Stimulated activated CD4-positive, alpha-beta T cell treated with anti-CD3 and anti-CD28 coated beads, Interleukin-2, amount 100 ng/mL, for 48 hours (primary cell): Measurements from ENCODE around the gene EPHA4.
"Not testable (repeated sequence)": the region's sequence is repeated elsewhere in the genome, so short reads cannot be mapped to it uniquely, and the experiment has no call there.

ENCODE experiments used
- DNase-seq, 2 donors: peaks; one replicate each; pipeline ENCODE4 v3.0.0-alpha.2; 2020

Gene EPHA4

GRCh38 chr2:221532641-221533040 is 39.5 kb downstream of the EPHA4 start:
- DNase-seq = no peak

DNA sequence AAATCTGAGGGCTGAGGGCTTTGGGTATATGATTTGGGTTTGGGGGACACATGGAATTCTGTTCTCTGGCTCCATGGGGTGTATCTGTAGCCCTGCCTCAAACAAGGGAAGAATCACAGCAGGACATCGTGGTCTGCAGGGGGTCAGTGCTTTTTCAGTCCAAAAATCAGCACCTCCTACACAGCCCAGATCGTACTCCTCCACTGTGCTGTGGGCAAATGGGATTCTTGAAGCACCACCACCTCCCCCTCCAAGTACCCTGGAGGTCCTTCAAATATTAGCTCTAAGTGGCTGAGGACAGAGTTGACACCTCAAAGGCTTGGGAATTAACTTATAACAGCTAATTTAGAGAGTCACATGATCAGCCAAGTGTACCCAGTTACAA is 41.5 kb downstream of the EPHA4 start:
- no peak for DNase-seq

- no peak for DNase-seq
These were observed 42.0 kb downstream of the EPHA4 start for GRCh38 chr2:221529943-221530652.

- DNase-seq = no peak
These were observed 42.7 kb downstream of the EPHA4 start for GRCh38 chr2:221529177-221529942.

DNA sequence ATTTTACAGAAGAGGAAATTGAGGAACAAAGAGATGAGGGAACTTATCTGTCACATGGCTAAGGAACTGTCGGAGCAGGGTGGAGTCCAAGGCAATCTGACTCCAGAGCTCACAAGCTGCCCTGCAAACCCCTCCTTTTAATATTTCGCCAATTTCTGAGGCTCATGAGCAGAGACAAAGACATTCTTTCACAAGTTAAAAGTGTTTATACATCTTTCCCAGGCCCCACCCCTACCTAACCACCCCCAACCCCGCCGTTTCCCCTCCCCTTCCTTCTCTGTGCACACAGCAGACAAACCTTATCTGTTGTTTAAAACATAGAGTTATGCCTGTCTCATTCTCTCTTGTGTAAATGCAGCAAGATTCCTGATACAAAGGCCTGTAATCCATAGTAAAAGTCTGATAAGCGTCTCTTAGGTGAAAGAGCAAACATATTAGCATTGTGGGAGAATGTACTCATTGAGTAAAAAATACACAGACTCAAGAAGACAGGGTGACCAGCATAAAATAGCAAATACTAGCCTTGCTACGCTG is 44.3 kb downstream of the EPHA4 start:
- DNase-seq = no peak

DNA sequence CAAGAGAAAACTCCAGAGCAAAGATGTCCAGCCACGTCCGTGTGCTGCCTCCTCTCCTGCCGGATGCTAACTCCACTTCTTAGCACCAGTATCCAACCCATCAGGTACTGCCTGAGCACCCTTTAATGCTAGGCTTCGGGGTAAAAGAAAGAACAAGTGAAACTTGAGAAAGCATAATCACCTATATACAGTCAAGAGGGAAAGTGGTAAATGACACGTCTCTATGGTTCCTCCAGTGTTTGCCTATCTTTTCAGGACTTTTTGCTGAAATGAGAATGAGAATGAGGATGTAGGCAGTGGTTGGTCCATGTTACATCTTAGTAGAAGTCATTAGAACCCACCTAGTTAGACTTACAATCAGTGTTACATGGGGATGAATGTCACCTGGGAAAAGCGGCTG is 47.9 kb downstream of the EPHA4 start:
- DNase-seq = no peak

DNA sequence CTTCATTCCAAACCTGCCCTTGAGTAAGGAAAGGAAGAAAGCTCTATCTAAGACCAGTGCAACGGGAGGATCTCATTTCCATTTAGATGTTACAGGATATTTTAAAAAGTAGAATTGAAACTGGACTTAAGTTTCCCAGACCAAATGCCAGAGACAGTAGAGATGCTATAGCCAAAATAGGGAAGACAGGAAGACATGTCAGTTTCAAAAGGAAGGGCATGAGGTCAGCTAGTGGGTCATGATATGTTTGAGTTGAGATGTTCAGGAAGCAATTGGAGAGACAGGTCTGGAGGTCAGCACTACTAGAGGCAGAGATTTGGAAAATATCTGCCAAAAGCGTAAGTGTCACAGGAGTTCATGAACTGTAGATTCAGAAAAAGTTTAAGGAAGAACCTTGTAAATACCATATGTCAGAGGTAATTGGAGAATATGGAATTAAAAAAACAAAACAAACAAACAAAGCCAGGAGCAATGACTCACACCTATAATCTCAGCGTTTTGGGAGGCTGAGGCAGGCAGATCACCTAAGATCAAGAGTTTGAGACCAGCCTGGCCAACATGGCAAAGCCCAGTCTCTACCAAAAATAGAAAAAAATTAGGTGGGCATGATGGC is 50.8 kb downstream of the EPHA4 start:
- DNase-seq = no peak

DNA sequence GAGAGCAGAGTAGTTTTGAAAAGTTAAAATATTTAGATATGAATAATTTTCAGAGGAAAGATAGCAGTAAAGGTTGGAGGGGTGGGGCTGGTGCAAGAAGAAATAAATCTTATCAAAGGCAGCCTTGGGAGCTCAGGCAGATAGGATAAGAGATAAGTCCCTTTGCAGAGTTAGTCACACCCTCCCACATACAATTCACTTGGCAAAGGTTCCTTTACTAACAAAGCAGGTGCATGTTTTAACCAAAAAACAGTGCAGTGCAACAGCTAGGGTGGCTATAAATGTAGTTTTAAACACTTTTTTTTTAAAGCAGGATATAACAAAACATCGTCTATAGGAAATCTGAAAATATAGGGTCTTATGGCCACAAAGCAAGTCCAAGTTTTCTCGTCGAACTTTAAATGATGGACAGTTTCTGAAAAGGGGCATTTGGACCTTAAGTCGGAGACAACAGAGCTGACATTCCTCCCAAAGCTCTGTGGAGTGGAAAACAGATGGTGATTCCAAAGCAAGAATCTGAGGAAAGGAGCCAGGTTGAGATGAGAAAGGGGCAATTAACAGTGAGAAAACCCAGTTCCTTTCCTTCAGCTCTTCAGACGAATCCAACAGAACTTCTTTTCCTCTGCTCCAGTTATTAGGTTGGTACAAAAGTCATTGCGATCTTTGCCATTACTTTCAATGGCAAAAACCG is 53.0 kb downstream of the EPHA4 start:
- no peak for DNase-seq

DNA sequence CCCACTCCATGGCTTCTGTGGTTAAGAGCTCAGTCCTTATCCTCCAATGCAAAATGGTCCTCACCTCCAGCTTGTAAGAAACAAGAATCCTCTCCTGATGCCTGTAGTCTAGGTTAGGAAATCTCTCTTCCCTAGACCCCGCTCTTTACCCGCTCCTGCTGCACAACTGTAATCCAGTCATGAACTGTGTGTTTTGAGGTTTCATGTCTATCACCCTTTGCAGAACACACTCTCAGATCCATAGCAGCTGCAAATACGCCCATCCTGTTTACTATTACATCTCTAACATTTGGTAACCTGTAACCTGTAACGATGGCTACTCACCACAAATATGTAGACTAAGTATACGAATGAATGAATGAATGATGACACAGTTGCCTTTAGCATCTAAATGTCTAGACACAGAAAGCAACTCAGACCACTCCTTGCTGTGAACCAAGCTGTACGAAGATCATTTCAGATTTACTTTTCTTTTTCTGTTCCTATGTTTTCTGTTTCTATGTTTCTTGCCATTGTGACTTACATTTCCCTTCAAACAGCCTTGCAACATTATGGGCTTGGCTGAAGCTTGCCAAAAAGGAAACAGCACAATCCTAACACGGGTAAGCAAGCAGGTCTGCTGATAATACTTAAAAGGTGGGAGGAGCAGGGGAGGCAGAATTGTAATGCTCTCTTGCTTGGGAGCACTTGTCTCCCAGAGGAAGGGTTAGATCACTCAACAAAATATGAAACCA is 53.7 kb downstream of the EPHA4 start:
- DNase-seq = no peak

- peak; percentile 47 for DNase-seq
These were observed 54.4 kb downstream of the EPHA4 start for GRCh38 chr2:221517696-221518151.

- no peak for DNase-seq
These were observed 54.9 kb downstream of the EPHA4 start for GRCh38 chr2:221517146-221517695.

- no peak for DNase-seq
These were observed 56.2 kb downstream of the EPHA4 start for GRCh38 chr2:221515864-221516263.

DNA sequence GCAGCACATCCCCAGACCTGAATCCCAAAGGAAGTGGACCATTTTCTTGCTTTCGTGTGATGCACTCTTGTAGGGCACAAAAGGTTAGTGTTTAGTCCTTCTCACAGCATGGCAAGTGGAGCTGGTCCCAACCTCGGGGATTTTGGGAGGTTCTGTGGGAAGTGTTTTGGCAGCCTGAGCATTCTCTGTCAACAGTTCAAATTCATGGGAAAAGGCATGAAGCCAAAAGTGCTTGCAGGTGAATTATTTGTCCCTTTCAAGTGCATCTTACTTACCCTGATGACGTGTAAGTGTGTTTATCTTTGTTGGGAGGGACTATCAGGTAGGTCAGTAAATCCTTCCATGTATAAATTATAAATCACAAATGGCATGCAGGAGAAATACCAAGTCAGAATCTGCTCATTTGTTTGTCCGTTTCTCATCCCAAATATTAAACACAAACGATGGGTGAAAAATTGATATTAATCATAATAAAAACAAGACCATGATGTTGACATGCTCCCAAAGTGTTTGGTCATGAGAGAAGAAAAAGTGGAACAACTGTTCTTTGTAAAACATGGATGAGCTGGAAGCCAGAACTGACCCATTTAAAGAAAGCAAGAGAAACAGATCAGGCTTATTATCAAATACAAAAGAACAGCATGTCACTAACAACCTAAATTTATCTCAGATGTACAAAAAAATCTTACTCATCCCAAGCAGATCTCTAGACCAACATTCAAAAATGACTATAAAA is 57.6 kb downstream of the EPHA4 start:
- no peak for DNase-seq

DNA sequence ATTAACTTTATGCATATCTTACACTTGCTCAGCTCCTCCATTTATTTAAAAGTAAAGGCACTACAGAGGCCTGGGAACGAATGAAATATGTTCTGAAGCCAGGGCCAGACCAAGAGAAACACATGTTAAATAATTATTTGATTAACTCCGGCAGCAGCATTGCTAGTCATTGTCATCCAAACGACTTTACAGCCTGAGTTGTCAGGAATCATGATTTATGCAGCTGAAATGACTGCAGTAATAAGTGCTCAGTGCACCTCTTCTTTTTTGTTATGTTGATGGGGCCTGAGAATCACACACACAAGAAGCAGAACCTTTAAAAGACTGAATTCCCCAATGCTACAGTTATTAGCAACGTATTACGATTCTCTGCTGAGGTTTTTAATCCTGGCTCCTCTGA is 58.9 kb downstream of the EPHA4 start:
- DNase-seq = no peak

GRCh38 chr2:221511325-221511724 is 60.8 kb downstream of the EPHA4 start:
- DNase-seq = not testable (repeated sequence)

DNA sequence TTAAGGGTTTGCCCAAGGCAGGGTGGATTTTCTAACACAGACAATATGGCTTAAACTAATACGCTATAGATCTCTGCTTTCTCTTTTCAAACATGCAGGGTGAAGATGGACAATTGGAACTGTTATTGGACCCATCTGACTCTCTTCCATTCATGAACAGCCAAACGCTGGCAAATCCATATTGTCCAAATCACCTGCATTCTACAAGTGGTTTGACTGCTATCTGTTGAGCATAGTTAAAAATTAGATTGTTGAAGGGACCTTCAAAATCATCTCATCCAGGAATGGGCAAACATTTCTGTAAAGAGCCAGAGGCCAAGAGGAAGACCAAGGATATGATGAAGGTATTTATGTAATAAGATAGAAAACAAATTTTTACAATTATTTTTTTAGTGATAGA is 65.6 kb downstream of the EPHA4 start:
- no peak for DNase-seq

DNA sequence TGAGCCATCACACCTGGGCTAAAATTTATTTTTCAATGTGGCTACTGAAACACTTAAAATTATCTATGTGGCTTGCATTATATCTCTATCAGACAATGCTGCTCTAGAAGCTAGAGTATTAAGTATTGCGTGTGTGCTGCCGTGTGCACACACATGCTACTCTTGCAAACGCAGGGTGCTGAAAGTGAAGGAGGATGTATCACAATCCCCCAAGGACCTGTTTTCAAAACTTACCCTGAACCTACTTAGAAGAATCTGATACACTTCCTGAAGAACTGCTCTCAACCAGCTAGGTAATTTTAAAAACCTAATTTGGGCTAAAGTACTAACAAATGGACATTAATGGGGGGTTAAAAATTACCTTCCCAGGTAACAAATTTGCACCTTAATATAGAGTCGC is 66.5 kb downstream of the EPHA4 start:
- DNase-seq = no peak

GRCh38 chr2:221504905-221505304 is 67.2 kb downstream of the EPHA4 start:
- no peak for DNase-seq

DNA sequence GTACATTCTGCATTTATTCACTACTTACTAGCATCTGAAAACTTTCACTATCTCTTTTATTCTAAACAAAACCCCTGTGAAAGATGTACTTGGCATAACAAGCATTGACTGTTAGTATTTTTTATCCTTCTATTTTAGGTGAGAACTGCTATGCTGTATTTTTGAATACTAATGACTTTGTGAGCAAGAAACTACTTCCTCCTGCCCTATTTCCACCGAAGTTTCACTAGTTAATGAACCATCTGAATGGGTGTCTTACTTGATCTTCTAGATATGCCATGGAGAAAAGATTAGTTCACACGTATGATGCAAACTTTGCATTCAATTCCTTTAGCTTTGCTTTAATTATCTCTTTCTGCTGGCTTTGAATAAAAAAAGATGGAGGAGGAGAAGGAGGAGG is 68.1 kb downstream of the EPHA4 start:
- no peak for DNase-seq

DNA sequence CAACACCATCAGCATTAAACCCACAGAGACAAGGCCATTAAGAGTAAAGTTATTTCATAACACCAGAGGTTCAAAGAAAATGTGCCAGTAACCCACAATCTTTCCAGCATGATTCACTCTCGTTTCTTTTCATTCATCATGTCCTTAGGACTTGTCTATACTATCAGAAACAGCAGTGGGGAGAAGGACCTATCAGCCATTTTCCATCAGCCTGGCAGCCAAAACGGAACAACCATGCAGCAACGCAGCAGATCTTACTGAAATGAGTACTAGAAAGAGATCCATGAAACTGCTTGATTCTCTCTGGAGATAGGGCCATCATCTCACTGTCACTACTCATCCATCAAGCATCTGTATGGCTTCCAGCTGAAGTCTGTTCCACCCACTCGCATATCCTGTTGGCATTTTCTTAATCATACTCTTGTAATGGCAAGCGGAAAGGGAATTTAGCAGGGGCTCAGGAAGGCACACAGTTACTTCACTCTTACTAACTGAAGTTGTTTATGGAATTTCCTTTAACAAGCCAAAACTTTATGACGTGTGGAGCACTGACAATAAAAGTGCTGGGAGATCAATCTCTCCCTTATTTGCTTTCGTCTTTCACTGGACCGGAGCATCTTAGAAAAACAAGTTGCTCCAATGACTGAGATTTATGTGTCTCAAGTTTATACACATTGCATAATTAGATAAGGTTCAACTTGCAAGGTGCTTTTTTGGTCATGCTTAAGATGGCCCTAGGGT is 69.7 kb downstream of the EPHA4 start:
- peak in 1 of 2 donors; percentile 20 for DNase-seq

GRCh38 chr2:221501883-221502269 is 70.2 kb downstream of the EPHA4 start:
- DNase-seq = no peak
